ENCODE data around the gene TANC1.

DNA sequence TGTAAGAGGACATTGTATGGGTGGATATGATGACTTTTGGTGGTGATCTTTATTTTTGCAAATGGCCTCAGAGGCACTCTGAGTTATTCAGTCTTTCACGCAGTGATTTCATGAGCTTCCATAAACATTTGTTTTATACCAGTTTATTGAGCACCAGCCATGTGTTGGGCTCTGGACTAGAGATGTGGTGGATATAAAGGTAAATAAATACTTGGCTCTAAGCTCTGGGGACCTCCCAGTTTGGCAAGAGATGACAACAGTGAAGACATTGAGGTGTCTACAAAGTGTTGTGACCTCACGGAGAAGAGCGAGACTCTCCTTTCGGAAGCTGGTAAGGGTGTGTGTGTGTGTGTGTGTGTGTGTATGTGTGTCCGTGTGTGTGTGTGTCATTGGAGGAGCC is 146.4 kb downstream of the TANC1 start:
- TF ChIP-seq CTCF (IDR thresholded peaks at IDR 0.05; ENCODE audit: borderline replicate concordance, extremely low read depth, low read length, poor library complexity, severe bottlenecking) (no peak), EZH2 (IDR thresholded peaks at IDR 0.05; ENCODE audit: borderline replicate concordance, low read depth, low read length, severe bottlenecking) (no peak)

All from DND-41 (cell line).